Measurements from ENCODE around the gene WDR31. TPM values are rescaled to one million over a fixed set of nuclear protein-coding genes. Genes with fewer than 3 reads are reported as not detected.
"Not testable (repeated sequence)": the region's sequence is repeated elsewhere in the genome, so short reads cannot be mapped to it uniquely, and the experiment has no call there.

The WDR31 gene
- total RNA-seq, 1 experiment from 2014 or later: 1.7 TPM

DNA sequence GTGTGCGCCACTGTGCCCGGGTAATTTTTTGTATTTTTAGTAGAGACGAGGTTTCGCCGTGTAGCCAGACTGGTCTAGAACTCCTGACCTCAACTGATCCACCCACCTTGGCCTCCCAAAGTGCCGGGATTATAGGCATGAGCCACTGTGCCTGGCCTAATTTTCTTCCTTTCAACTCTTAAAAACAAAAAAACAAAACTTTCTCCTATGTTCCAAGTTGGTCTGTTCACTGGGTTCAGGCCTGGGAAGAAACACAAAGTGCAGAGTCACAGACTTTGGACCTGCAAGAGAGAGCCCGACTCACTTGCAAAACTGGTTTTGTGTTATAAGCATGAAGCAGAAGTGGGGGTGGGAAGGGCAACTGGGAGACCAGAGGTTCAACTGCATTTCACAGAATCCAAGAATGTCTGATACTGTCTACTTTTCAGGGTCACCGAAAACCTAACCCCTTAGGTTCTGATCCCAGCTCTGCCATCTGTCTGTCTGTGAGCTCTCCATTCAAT is 41.9 kb upstream of the WDR31 start:
- Histone ChIP-seq H3K27ac (ENCODE audit: low read length) (peak overlapping the region; percentile 74), H3K4me1 (ENCODE audit: insufficient read depth, low read length) (peaks cover 14% of the 10 kb centered on the region), H2AFZ (ENCODE audit: low read length) (peak overlapping the region; percentile 24), H3K9ac (ENCODE audit: low read length) (peak overlapping the region; percentile 40; the same call in 1 of the 2 replicates), H3F3A (ENCODE audit: low read length, unreplicated experiment) (no peaks in the 10 kb centered on the region), H3K27me3 (ENCODE audit: low read length) (no peaks in the 10 kb centered on the region), H3K79me2 (ENCODE audit: low read length) (no peaks in the 10 kb centered on the region), H3K9me2 (replicated peaks; ENCODE audit: low read length) (no peaks in the 10 kb centered on the region), H3K4me2 (ENCODE audit: low read length) (peak overlapping the region; percentile 70), H3K4me3 (ENCODE audit: low read length) (no peak overlapping the region), H4K20me1 (ENCODE audit: low read length) (no peaks in the 10 kb centered on the region), H3K9me3 (ENCODE audit: low read length) (no peaks in the 10 kb centered on the region), H3K36me3 (ENCODE audit: low read depth, low read length) (no peaks in the 10 kb centered on the region)
- no TSS peak for BruUV-seq (replicated peaks)
- CTCF ChIA-PET: no interaction called here
- DNase-seq (peak; percentile 70), ATAC-seq (peak; percentile 37; the same call in 1 of the 2 replicates)
- POLR2A ChIA-PET (ENCODE audit: unreplicated experiment): no interaction called here
- intact Hi-C loops (cut with micrococcal nuclease): no loop called here
- TF ChIP-seq, protein P1, sequence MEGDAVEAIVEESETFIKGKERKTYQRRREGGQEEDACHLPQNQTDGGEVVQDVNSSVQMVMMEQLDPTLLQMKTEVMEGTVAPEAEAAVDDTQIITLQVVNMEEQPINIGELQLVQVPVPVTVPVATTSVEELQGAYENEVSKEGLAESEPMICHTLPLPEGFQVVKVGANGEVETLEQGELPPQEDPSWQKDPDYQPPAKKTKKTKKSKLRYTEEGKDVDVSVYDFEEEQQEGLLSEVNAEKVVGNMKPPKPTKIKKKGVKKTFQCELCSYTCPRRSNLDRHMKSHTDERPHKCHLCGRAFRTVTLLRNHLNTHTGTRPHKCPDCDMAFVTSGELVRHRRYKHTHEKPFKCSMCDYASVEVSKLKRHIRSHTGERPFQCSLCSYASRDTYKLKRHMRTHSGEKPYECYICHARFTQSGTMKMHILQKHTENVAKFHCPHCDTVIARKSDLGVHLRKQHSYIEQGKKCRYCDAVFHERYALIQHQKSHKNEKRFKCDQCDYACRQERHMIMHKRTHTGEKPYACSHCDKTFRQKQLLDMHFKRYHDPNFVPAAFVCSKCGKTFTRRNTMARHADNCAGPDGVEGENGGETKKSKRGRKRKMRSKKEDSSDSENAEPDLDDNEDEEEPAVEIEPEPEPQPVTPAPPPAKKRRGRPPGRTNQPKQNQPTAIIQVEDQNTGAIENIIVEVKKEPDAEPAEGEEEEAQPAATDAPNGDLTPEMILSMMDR (conservative IDR thresholded peaks at IDR 0.05; ENCODE audit: low read depth, low read length): no peak

DNA sequence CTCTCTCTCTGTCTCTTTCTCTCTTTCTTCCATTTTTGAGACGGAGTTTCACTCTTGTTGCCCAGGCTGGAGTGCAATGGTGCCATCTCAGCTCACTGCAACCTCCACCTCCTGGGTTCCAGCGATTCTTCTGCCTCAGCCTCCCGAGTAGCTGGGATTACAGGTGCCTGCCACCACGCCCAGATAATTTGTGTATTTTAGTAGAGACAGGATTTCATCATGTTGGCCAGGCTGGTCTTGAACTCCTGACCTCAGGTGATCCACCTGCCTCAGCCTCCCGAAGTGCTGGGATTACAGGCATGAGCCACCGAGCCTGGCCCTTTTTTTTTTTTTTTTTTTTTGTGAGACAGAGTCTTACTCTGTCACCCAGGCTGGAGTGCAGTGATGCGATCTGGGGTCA is 41.4 kb upstream of the WDR31 start:
- H3K4me2 ChIP-seq (ENCODE audit: low read length); DNase-seq; H3K36me3 ChIP-seq (ENCODE audit: low read depth, low read length); H3K79me2 ChIP-seq (ENCODE audit: low read length); POLR2A ChIA-PET (ENCODE audit: unreplicated experiment); H3K4me3 ChIP-seq (ENCODE audit: low read length); H2AFZ ChIP-seq (ENCODE audit: low read length); H4K20me1 ChIP-seq (ENCODE audit: low read length); H3K9me3 ChIP-seq (ENCODE audit: low read length); CTCF ChIA-PET; BruUV-seq (replicated peaks); ATAC-seq; H3F3A ChIP-seq (ENCODE audit: low read length, unreplicated experiment); H3K9me2 ChIP-seq (replicated peaks; ENCODE audit: low read length); H3K27me3 ChIP-seq (ENCODE audit: low read length); intact Hi-C loops (cut with micrococcal nuclease): not testable (repeated sequence)
- Histone ChIP-seq H3K27ac (ENCODE audit: low read length) (peak overlapping the region; percentile 74; the same call in 1 of the 2 replicates), H3K4me1 (ENCODE audit: insufficient read depth, low read length) (peaks cover 14% of the 10 kb centered on the region), H3K9ac (ENCODE audit: low read length) (peak overlapping the region; percentile 40; the same call in 1 of the 2 replicates)

DNA sequence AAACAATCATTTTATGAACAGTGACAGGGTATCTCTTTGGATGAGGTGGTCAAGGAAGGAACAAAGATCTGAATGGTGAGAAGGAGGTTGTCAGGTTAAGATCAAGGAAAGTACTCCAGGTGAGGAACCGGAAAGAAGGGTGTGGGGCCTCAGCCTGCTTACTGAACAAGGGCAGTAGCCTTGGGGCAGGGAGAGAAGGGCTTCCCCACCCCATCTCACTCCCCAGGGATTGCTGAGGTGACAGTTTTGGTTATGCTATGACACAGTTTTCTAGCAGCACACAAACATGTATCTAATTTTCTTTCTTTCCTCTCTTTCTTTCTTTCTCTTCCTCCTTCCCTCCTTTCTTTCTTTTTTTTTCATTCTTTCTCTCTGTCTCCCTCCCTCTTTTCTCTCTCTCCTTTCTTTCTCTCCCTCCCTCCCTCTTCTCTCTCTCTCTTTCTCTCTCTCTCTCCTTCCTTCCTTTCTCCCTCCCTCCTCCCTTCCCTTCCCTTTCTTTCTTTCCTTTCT is 40.8 kb upstream of the WDR31 start:
- POLR2A ChIA-PET (ENCODE audit: unreplicated experiment): no interaction called here
- peaks cover 4% of the 10 kb centered on the region; the same call in 1 of the 2 replicates for H3K79me2 ChIP-seq (ENCODE audit: low read length)
- H3K9ac ChIP-seq (ENCODE audit: low read length): no peak overlapping the region
- H3K9me3 ChIP-seq (ENCODE audit: low read length): no peaks in the 10 kb centered on the region
- intact Hi-C loops (cut with micrococcal nuclease): no loop called here
- H4K20me1 ChIP-seq (ENCODE audit: low read length): no peaks in the 10 kb centered on the region
- no peaks in the 10 kb centered on the region for H3K9me2 ChIP-seq (replicated peaks; ENCODE audit: low read length)
- H3K4me1 ChIP-seq (ENCODE audit: insufficient read depth, low read length): peaks cover 14% of the 10 kb centered on the region
- no TSS peak for BruUV-seq (replicated peaks)
- H3K36me3 ChIP-seq (ENCODE audit: low read depth, low read length): no peaks in the 10 kb centered on the region
- DNase-seq (peak; percentile 8), ATAC-seq (no peak)
- no peaks in the 10 kb centered on the region for H3K27me3 ChIP-seq (ENCODE audit: low read length)
- H3K27ac ChIP-seq (ENCODE audit: low read length): no peak overlapping the region
- H3K4me2 ChIP-seq (ENCODE audit: low read length): no peak overlapping the region
- no peak for TF ChIP-seq EZH2 (IDR thresholded peaks at IDR 0.05; ENCODE audit: low read length, unreplicated experiment)
- no peak for TF ChIP-seq EZH2phosphoT487 (IDR thresholded peaks at IDR 0.05; ENCODE audit: borderline replicate concordance, low read length)
- TF ChIP-seq, protein P1 (conservative IDR thresholded peaks at IDR 0.05; ENCODE audit: low read depth, low read length): no peak
- H3K4me3 ChIP-seq (ENCODE audit: low read length): no peak overlapping the region
- CTCF ChIA-PET: no interaction called here
- H2AFZ ChIP-seq (ENCODE audit: low read length): peak overlapping the region; percentile 40; the same call in 1 of the 2 replicates
- no peaks in the 10 kb centered on the region for H3F3A ChIP-seq (ENCODE audit: low read length, unreplicated experiment)

DNA sequence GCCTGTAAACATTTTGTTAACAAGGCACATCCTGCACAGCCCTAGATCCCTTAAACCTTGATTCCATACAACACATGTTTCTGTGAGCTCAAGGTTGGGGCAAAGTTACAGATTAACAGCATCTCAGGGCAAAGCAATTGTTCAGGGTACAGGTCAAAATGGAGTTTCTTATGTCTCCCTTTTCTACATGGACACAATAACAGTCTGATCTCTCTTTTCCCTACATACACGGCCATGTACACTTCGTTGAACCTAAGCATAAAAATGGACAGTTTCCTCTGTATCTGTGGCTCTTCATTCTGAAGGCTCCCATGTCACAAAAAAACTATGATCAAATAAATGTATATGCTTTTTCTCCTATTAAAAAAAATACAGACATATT is 39.7 kb upstream of the WDR31 start:
- CTCF ChIA-PET; H3K9me3 ChIP-seq (ENCODE audit: low read length); H3K27me3 ChIP-seq (ENCODE audit: low read length); BruUV-seq (replicated peaks); H3K27ac ChIP-seq (ENCODE audit: low read length); H3F3A ChIP-seq (ENCODE audit: low read length, unreplicated experiment); intact Hi-C loops (cut with micrococcal nuclease); ATAC-seq; H3K4me2 ChIP-seq (ENCODE audit: low read length); H3K4me3 ChIP-seq (ENCODE audit: low read length); DNase-seq; H3K36me3 ChIP-seq (ENCODE audit: low read depth, low read length); H2AFZ ChIP-seq (ENCODE audit: low read length); H3K9ac ChIP-seq (ENCODE audit: low read length); H3K9me2 ChIP-seq (replicated peaks; ENCODE audit: low read length); POLR2A ChIA-PET (ENCODE audit: unreplicated experiment); H4K20me1 ChIP-seq (ENCODE audit: low read length): not testable (repeated sequence)
- Histone ChIP-seq H3K79me2 (ENCODE audit: low read length) (peaks cover 14% of the 10 kb centered on the region), H3K4me1 (ENCODE audit: insufficient read depth, low read length) (peaks cover 20% of the 10 kb centered on the region)

DNA sequence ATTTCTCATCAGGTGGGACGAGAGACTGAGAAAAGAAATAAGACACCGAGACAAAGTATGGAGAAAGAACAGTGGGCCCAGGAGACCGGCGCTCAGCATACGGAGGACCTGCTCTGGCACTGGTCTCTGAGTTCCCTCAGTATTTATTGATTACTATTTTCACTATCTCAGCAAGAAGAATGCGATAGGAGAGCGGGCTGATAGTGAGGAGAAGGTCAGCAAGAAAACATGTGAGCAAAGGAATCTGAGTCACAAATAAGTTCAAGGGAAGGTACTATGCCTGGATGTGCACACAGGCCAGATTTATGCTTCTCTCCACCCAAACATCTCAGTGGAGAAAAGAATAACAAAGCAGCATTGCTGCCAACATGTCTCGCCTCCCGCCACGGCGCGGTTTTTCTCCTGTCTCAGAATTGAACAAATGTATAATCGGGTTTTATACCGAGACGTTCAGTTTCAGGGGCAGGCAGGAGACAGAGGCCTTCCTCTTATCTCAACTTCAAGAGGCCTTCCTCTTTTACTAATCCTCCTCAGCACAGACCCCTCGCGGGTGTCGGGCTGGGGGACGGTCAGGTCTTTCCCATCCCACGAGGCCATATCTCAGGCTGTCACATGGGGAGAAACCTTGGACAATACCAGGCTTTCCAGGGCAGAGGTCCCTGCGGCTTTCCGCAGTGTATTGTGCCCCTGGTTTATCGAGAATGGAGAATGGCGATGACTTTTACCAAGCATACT is 39.2 kb upstream of the WDR31 start:
- H3K4me2 ChIP-seq (ENCODE audit: low read length); H4K20me1 ChIP-seq (ENCODE audit: low read length); H3K9me3 ChIP-seq (ENCODE audit: low read length); H2AFZ ChIP-seq (ENCODE audit: low read length); H3K27me3 ChIP-seq (ENCODE audit: low read length); DNase-seq; ATAC-seq; CTCF ChIA-PET; H3K9ac ChIP-seq (ENCODE audit: low read length); H3K36me3 ChIP-seq (ENCODE audit: low read depth, low read length); POLR2A ChIA-PET (ENCODE audit: unreplicated experiment); H3K27ac ChIP-seq (ENCODE audit: low read length); BruUV-seq (replicated peaks); intact Hi-C loops (cut with micrococcal nuclease); H3F3A ChIP-seq (ENCODE audit: low read length, unreplicated experiment); H3K9me2 ChIP-seq (replicated peaks; ENCODE audit: low read length); H3K4me3 ChIP-seq (ENCODE audit: low read length): not testable (repeated sequence)
- H3K4me1 ChIP-seq (ENCODE audit: insufficient read depth, low read length): peaks cover 20% of the 10 kb centered on the region
- peaks cover 14% of the 10 kb centered on the region for H3K79me2 ChIP-seq (ENCODE audit: low read length)
